Right lung (tissue), 5 donors: ENCODE data around the gene ERFE. TPM values are rescaled to one million over a fixed set of nuclear protein-coding genes. Genes with fewer than 3 reads are reported as not detected.

ENCODE experiments used
- DNase-seq, 2 donors: peaks; one replicate each; pipeline ENCODE4 v3.0.0-alpha.2; 2013
- polyA plus RNA-seq, 5 donors: library from polyadenylated mRNA; unstranded; fragments of 120-200 nt; gene quantifications; one replicate each; pipeline versions ENCODE4 v1.2.1 to v1.2.3, GENCODE V29; 2013; ENCODE audit warnings: inconsistent platforms in 1 of 5, low replicate concordance in 1 of 5; ENCODE audit not compliant: insufficient read length in 5 of 5, insufficient read depth in 1 of 5

The ERFE gene
- polyA plus RNA-seq, 5 donors: 0.18 to 1.2 (median 0.39) TPM

DNA sequence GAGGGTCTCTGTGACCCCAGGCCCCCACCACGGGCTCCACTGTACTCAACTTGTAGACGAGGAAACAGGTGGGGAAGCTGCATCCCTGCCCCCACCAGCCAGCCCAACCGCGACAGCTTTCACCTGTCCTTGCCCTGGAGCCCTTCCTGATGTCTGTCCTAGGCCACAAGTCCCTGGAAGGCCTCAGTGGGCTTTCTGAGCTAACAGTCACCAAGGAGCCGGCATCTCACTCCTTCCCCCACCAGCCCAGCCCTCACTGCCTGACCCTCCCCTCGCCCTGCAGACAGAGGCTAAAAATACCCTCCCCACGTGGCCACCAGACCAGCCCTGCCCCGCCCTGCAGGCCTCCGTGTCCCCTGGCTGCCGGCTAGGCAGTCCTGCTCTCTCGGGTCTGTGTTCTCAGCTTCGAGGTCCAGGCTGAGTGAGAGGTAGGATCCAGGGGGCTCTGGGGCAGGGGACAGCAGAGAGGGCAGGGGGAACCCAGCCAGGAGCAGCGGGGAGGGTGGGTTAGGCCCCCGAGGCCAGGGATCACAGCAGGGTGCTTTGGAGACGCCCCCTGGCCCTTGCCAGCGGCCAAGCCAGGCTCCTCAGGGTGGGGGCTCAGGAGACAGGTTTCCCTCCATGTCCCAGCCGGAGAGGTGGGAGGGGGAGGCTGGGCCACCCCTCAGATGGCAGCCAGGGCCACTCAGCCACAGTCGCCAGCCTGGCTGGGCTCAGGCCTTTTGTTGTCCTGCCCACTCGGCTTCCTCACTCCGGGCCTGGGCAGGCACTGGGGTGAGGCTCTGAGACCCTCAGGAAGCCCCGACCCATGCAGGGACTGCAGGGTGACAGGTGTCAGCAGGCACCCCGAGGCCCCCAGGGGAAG lies 20.2 kb upstream of the ERFE start, which contains the start of gene KLHL30:
TSS of gene KLHL30 (plus strand) at position 338 of the 865 bp plus-strand sequence. CDS start 2,087 bp downstream, outside the sequence.
- no peak for DNase-seq

- no peak for DNase-seq
These were observed 19.4 kb upstream of the ERFE start for GRCh38 chr2:238139196-238140039.

DNA sequence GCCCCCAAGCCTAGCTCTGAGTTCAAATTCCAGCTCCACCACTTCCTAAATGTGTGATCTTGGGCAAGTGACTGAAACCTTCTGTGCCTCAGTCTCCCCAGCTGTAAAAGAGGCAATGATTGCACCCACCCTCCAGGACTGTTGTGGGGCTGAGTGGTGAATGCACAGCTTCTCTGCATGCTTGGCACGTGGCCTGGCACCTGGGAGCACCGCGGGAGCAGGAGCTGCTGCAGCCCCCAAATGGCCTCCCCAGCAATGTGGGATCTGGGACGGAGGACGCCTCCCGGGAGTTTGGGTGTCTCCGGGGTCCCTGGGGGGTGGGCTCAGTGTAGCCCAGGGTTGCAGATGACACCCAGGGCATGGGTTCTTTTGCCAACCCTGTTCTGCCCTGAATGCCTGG lies 18.7 kb upstream of the ERFE start:
- DNase-seq: no peak

GRCh38 chr2:238140721-238141540 lies 17.8 kb upstream of the ERFE start:
- DNase-seq: no peak

- peak; percentile 45 to 46 for DNase-seq
These were observed 17.0 kb upstream of the ERFE start for GRCh38 chr2:238141541-238142318.

DNA sequence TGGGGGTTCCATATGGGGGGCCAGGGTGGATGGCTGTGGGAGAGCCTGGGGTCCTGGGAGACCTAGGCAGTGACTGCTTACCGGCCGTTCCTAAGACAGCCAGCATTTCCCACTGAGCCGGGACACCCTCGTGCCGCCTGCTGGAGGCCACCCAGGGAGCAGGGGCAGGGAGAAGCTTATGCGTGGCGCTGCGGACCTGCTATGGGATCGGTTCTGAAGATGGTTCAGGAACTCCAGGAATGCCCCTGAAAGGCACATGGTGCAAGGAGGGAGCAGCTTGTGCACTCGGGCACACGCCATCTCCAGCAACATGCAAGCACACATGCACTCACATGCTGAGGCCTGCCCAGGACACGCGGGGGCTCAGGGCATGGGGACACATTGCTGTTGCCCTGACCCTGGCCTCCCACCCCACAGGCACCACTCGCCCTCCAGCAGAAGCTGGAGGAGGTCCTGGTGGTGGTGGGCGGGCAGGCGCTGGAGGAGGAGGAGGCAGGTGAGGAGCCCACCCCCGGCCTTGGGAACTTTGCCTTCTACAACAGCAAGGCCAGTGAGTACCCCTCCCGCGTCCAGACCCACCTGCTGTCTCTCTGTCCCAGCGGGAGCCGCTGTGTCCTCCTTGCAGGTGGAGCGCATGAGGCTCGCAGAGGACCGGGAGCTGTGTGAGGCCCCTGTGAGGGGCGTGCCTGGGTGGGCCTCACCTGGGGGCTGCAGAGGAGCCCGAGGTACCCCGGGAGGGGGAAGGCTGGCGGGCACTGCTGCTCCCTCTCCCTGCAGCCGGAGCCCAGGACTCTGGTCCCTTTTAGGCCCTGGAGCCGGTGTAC lies 16.2 kb upstream of the ERFE start:
- DNase-seq: no peak

DNA sequence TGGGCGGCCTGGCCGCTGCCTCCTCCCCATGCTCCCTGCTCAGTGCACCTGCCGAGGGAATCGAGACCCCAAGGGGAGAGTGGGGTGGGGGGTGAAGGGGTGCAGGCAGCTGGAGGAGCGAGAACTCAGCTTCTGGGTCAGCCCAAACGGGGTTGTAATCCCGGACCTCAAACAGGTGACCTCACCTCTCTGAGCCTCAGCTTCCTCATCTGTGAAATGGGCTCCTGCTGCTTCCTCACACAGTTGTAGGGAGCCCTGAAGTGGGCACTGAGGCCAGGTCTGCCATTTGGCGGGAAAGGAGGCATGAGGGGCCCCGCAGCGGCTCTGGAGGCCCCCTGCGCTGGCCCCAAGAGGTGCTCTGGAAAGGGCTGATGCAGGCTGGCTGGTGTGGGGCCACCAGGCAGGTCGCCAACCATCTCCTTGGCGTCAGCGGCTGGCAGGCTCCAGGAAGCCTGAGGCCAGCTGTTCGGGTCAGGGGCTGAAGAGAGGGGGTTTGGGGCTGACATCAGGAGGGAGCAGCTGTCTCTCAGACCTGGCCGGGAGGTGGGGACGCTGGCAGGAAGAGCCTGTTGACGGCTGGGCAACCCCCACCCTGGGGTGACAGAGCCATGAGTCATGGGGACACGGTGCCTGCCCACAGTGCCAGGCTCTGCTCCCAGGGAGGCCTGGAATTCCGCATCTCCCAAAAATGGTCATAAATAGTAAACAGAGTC lies 15.4 kb upstream of the ERFE start:
- DNase-seq: no peak

GRCh38 chr2:238144262-238144661 lies 14.5 kb upstream of the ERFE start:
- no peak for DNase-seq

GRCh38 chr2:238145046-238145445 lies 13.7 kb upstream of the ERFE start:
- DNase-seq: no peak

- no peak for DNase-seq
These were observed 12.9 kb upstream of the ERFE start for GRCh38 chr2:238145851-238146250.

DNA sequence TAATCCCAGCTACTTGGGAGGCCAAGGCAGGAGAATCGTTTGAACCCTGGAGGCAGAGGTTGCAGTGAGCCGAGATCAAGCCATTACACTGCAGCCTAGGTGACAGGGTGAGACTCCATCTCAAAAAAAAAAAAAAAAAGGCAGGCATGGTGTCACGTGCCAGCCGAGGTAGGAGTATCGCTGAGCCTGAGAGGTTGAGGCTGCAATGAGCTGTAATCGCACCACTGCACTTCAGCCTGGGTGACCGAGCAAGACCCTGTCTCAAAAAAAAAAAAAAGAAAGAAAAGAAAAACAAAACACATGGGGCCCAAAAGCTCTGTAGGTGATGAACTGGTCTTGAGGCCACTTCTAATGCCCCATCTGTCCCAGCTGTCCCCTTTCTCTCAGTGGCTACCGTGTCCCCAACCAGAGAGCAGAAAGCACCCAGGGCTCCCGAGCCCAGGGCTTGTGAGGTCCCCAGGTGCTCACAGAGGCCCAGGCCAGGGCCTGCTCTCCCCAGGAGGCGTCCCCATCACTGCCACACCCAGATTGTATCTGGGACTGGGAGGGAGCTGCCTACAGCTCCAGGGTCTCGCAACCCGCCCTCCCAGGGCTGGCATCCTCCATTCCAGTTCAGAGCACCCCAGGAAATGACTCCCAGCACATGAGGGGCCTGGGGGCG lies 11.8 kb upstream of the ERFE start:
- no peak for DNase-seq

DNA sequence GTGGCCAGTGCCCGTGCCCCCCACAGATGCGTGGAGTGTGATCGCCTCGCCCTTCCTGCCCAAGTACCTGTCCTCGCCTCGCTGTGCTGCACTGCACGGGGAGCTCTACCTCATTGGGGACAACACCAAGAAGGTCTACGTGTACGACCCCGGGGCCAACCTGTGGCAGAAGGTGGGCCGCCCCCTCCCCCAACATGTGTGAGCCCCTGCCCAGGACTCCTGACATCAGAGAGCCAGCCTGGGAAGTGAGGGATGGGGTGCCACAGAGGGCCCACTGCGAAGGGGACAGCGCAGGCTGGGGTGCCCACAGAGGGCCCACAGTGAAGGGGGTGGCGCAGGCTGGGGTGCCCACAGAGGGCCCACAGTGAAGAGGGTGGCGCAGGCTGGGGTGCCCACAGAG lies 9.8 kb upstream of the ERFE start:
- DNase-seq: no peak

DNA sequence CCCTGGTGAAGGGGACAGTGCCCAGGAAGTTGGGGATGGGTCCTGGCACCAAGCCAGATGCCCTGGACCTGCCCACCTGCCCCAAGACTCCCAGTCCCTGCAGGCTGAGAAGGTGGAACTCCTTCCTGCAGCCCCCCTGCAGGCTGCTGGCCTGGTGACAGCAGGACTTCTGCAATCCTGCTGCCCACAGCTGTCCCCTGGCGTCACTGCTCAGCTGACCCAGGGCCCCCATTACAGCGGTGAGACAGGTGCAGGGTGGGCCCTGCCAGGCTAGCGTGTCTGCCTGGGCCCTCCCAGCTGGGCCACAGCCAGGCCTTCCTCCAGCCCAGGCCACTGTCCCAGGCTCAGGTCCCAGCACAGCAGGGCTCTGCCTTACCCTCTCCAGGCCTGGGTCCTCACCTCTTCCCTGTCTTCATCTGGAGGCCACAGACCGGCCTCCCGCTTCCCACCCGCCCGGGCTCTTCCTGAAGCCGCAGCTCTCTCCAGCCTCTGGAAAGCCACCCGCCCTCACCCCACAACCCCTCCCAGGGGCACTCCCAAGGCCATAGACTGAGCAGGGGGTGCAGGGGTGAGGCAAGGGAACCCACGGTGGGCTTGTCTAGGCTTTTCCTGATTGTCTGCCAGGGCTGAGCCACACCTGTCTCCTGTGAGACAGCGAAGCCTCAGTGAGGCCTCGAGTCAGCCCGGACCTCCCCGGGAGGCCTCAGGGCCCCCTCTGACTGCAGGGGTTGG lies 8.8 kb upstream of the ERFE start:
- no peak for DNase-seq

DNA sequence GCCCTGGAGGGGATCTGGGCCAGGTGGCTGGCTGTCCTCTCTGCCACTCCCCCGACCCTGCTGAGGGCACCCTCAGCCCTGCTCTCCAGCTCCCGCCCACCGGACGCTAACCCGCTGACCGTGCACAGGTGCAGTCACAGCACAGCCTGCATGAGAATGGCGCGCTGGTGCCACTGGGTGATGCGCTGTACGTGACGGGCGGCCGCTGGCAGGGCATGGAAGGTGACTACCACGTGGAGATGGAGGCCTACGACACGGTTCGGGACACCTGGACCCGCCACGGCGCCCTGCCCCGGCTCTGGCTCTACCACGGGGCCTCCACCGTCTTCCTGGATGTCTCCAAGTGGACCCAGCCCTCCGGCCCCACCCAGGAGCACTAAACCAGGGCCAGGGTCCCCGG lies 8.1 kb upstream of the ERFE start:
- DNase-seq: no peak

DNA sequence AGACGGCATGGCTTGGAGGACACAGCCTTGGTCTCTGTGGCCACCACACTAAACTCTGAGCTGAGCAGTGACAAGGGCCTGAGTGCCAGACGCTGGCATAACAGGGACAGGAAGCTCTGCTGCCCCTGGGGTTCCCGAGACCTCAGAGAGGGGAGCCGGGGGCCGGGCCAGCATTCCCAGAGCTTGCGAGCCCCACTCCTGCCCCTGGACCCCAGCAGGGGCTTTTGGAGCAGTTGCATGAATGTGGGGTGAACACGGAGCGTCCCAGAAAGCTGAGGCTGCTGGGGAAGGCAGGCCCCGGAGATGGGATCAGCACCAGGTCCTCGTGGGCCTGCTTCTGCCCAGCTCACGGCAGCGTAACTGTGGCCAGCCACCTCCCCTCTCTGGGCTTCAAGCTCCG lies 7.6 kb upstream of the ERFE start:
- no peak for DNase-seq

GRCh38 chr2:238151628-238152235 lies 7.0 kb upstream of the ERFE start:
- no peak for DNase-seq

GRCh38 chr2:238152771-238153688 lies 5.7 kb upstream of the ERFE start:
- peak in 1 of 2 donors; percentile 31 for DNase-seq
